ENCODE measurements around the gene C3orf52. TPM values are rescaled to one million over a fixed set of nuclear protein-coding genes. Genes with fewer than 3 reads are reported as not detected.

The C3orf52 gene
- total RNA-seq, 4 donors from 2014 or later, result 57.8 to 118 (median 86.4) TPM

DNA sequence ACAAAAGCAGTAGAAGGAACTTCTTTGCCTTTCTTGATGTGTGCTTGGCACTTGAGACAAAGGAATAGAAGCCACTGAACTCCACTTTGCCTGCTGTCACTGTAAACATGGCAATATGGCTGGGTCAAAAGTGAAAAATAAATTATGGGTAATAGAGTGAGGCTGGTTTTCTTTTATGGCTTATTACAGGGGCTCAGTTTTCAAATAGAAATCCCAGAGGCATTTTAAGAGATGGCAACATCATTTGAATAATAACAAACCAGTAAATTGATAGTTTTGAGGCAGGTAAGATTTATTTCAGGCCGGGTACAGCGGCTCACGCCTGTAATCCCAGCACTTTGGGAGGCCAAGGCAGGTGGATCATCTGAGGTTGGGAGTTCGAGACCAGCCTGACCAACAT is 2.8 kb downstream of the C3orf52 start:
- WGBS, 2 donors, result 67 to 68% methylated on average over 4 of the region's 4 CpGs
- no peak for DNase-seq (ENCODE audit: low spot score in 2 of 2)
- TF ChIP-seq POLR2A (IDR thresholded peaks at IDR 0.05), result no peak
- TF ChIP-seq CTCF (IDR thresholded peaks at IDR 0.05), result no peak
- intact Hi-C loops (cut with DNase I; ENCODE audit: low total_unique reads), result no loop called here
- no peak overlapping the region for H3K4me3 ChIP-seq (ENCODE audit: low read depth, poor library complexity, severe bottlenecking)

DNA sequence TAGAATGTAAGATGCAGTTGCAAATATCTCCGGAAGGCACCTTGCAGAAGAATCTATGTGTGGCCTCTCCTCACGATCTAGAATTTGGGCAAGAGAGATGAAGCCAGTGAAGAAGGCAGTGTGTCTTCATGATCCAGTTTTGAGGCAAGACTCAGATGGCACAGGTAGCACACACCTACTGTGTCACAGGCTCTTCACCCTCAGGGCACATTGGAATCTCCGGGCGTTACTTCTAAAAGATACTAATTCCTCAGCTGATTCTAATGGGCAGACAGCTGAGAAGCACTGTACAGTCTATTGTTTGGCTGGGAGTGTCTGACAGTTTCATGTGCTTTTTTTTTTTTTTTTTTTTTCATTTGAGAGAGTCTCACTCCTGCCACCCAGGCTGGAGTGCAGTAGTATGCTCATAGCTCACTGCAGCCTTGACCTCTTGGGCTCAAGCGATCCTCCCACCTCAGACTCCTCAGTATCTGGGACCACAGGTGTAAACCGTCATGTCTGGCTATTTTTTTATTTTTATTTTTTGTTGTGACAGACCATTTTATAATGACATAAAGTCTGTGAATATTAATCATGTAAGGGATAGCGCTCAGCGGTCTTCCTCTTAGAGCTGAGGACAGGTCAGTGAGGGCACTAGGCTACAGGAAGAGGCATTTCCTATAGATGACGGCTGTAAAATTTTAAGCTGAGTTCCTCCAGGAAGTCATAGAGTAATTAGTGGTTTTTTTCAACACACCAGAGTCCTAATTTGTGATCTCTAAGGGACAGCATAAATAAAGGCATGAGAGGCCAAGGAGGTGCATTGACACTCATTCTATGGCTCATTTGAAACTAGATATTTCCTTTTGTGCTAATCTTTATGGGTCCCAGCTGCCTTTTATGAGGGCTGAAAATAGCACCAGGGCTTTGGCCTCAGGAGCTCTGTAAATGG is 4.0 kb downstream of the C3orf52 start:
- WGBS, 2 donors, result 60 to 70% methylated on average over 9 of the region's 9 CpGs
- no peak for TF ChIP-seq CTCF (IDR thresholded peaks at IDR 0.05)
- no peak for TF ChIP-seq POLR2A (IDR thresholded peaks at IDR 0.05)
- H3K4me3 ChIP-seq (ENCODE audit: low read depth, poor library complexity, severe bottlenecking), result no peak overlapping the region
- intact Hi-C loops (cut with DNase I; ENCODE audit: low total_unique reads), result no loop called here
- DNase-seq (ENCODE audit: low spot score in 2 of 2), result no peak

GRCh38 chr3:112090887-112091586 is 4.8 kb downstream of the C3orf52 start:
- intact Hi-C loops (cut with DNase I; ENCODE audit: low total_unique reads), result no loop called here
- TF ChIP-seq POLR2A (IDR thresholded peaks at IDR 0.05), result no peak
- TF ChIP-seq CTCF (IDR thresholded peaks at IDR 0.05), result no peak
- 74 to 79% methylated on average over 6 of the region's 6 CpGs for WGBS, 2 donors
- DNase-seq (ENCODE audit: low spot score in 2 of 2), result no peak
- H3K4me3 ChIP-seq (ENCODE audit: low read depth, poor library complexity, severe bottlenecking), result no peak overlapping the region

- 40 to 50% methylated on average over 6 of the region's 6 CpGs for WGBS, 2 donors
Measured at GRCh38 chr3:112092496-112093179, 6.4 kb downstream of the C3orf52 start.

DNA sequence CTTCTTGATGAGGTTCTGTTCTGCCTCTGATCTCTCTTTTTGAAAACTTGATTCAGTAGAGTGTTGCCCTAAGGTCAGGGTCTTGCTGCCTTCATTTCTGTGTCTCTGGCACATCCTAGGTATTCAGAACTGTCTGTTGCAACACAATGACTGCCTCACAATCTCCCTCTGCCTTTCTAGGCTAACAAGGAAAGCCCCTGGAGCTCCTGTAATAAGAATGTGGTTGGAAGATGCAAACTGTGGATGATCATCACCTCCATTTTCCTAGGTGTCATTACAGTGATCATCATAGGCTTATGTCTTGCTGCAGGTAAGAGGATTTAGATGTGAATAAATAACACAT is 7.0 kb downstream of the C3orf52 start:
- TF ChIP-seq CTCF (IDR thresholded peaks at IDR 0.05), result no peak
- TF ChIP-seq POLR2A (IDR thresholded peaks at IDR 0.05), result no peak
- intact Hi-C loops (cut with DNase I; ENCODE audit: low total_unique reads), result no loop called here
- no peak overlapping the region for H3K4me3 ChIP-seq (ENCODE audit: low read depth, poor library complexity, severe bottlenecking)
- no peak for DNase-seq (ENCODE audit: low spot score in 2 of 2)

More at GRCh38 chr3:112092496-112093179, 6.4 kb downstream of the C3orf52 start:
- TF ChIP-seq CTCF (IDR thresholded peaks at IDR 0.05) (no peak), POLR2A (IDR thresholded peaks at IDR 0.05) (no peak)
- intact Hi-C loops (cut with DNase I; ENCODE audit: low total_unique reads), result no loop called here
- H3K4me3 ChIP-seq (ENCODE audit: low read depth, poor library complexity, severe bottlenecking), result no peak overlapping the region
- DNase-seq (ENCODE audit: low spot score in 2 of 2), result no peak

Measured in lower leg skin (tissue), 4 donors.